Osteoblast (primary cell): ENCODE results near the gene PPP1R10. TPM values are rescaled to one million over a fixed set of nuclear protein-coding genes. Genes with fewer than 3 reads are reported as not detected.
A peak's percentile ranks its signal among the peaks of the same experiment; 100 is the strongest.

ENCODE experiments used
- DNase-seq: peaks from one replicate; pipeline ENCODE4 v3.0.0; 2011; ENCODE audit warnings: low spot score, mixed read lengths; ENCODE audit not compliant: insufficient read length; ENCODE audit errors: missing footprints
- H2AFZ ChIP-seq: 2 replicates; pipeline ENCODE4 v1.6.0; 2011; ENCODE audit warnings: mild to moderate bottlenecking, low read length
- H3K27ac ChIP-seq: 2 replicates; pipeline ENCODE4 v1.5.1; 2011; ENCODE audit warnings: mild to moderate bottlenecking, low read depth, low read length, moderate library complexity
- H3K27me3 ChIP-seq: 2 replicates; pipeline ENCODE4 v1.6.0; 2012; ENCODE audit warnings: mild to moderate bottlenecking, control low read depth, inconsistent platforms, low read length, moderate library complexity; ENCODE audit not compliant: insufficient read depth
- H3K36me3 ChIP-seq: 2 replicates; pipeline ENCODE4 v1.5.1; 2011; ENCODE audit warnings: mild to moderate bottlenecking, low read length, control low read depth, moderate library complexity; ENCODE audit not compliant: insufficient read depth
- H3K4me1 ChIP-seq: 2 replicates; pipeline ENCODE4 v1.5.1; 2011; ENCODE audit warnings: mild to moderate bottlenecking, low read length, control low read depth, moderate library complexity; ENCODE audit not compliant: insufficient read depth
- H3K4me2 ChIP-seq: 2 replicates; pipeline ENCODE4 v1.6.0; 2011; ENCODE audit warnings: mild to moderate bottlenecking, low read length; ENCODE audit not compliant: insufficient read depth
- H3K4me3 ChIP-seq: fragments of 200-600 bp; sonication (generic); 3 replicates; pipeline ENCODE4 v1.5.1; 2012; ENCODE audit warnings: mild to moderate bottlenecking, low read length, inconsistent platforms; ENCODE audit not compliant: insufficient read depth
- H3K79me2 ChIP-seq: 2 replicates; pipeline ENCODE4 v1.6.0; 2012; ENCODE audit warnings: mild to moderate bottlenecking, low read length, control low read depth, inconsistent platforms; ENCODE audit not compliant: insufficient read depth
- H3K9me3 ChIP-seq: 2 replicates; pipeline ENCODE4 v1.5.1; 2011; ENCODE audit warnings: low read depth, low read length, control low read depth
- H4K20me1 ChIP-seq: 2 replicates; pipeline ENCODE4 v1.6.0; 2012; ENCODE audit warnings: mild to moderate bottlenecking, low read length, control low read depth; ENCODE audit not compliant: insufficient read depth
- CTCF ChIP-seq: IDR thresholded peaks from 2 replicates; pipeline ENCODE4 v1.5.1; 2011; ENCODE audit warnings: mild to moderate bottlenecking, low read depth, low read length, moderate library complexity; ENCODE audit errors: extremely low read depth
- total RNA-seq: library from RNA; depleted of rRNA; stranded (reverse); fragments of >200 nt; gene quantifications from 2 replicates; pipeline ENCODE4 v1.2.3, GENCODE V29; 2012

The PPP1R10 gene
- total RNA-seq, 1 donor = 29.0 TPM

GRCh38 chr6:30571762-30572082 lies 45.3 kb downstream of the PPP1R10 start:
- Histone ChIP-seq H3K4me1 (peaks cover 23% of the 10 kb centered on the region), H3K4me3 (peak overlapping the region; percentile 99), H3K4me2 (peak overlapping the region; percentile 96), H3K27ac (peak overlapping the region; percentile 98), H2AFZ (peak overlapping the region; percentile 96), H3K79me2 (peaks cover 53% of the 10 kb centered on the region), H3K36me3 (peaks cover under 1% of the 10 kb centered on the region), H3K9me3 (no peaks in the 10 kb centered on the region), H3K27me3 (no peaks in the 10 kb centered on the region), H4K20me1 (peaks cover 41% of the 10 kb centered on the region)
- no peak for TF ChIP-seq CTCF
- no peak for DNase-seq

GRCh38 chr6:30571075-30571761 lies 45.8 kb downstream of the PPP1R10 start, which contains the start of gene ABCF1:
ABCF1 (plus strand) TSS chr6:30571442; CDS start chr6:30571488, 46 bp downstream.
- H3K4me1 ChIP-seq = peaks cover 23% of the 10 kb centered on the region

GRCh38 chr6:30570740-30571074 lies 46.3 kb downstream of the PPP1R10 start:
- no peak for TF ChIP-seq CTCF
- Histone ChIP-seq H3K4me1 (peaks cover 23% of the 10 kb centered on the region), H4K20me1 (peaks cover 37% of the 10 kb centered on the region), H3K9me3 (no peaks in the 10 kb centered on the region), H3K4me2 (peak overlapping the region; percentile 96), H3K36me3 (no peaks in the 10 kb centered on the region), H2AFZ (peak overlapping the region; percentile 98), H3K27ac (peak overlapping the region; percentile 98), H3K27me3 (no peaks in the 10 kb centered on the region), H3K79me2 (peaks cover 44% of the 10 kb centered on the region), H3K4me3 (peak overlapping the region; percentile 99)
- peak; percentile 82 for DNase-seq

More at GRCh38 chr6:30571075-30571761, 45.8 kb downstream of the PPP1R10 start, which contains the start of gene ABCF1:
- H3K4me3 ChIP-seq = peak within 1 kb of the TSS; percentile 99
- H3K27me3 ChIP-seq = no peaks in the 10 kb centered on the region
- peak within 1 kb of the TSS; percentile 98 for H3K27ac ChIP-seq
- H3K4me2 ChIP-seq = peak within 1 kb of the TSS; percentile 96
- peak within 1 kb of the TSS; percentile 98 for H2AFZ ChIP-seq
- H4K20me1 ChIP-seq = peaks cover 37% of the 10 kb centered on the region
- no peak for TF ChIP-seq CTCF
- H3K36me3 ChIP-seq = no peaks in the 10 kb centered on the region
- DNase-seq = peak; percentile 99
- no peaks in the 10 kb centered on the region for H3K9me3 ChIP-seq
- peaks cover 48% of the 10 kb centered on the region for H3K79me2 ChIP-seq

- peak overlapping the region; percentile 98 for H2AFZ ChIP-seq
Measured at GRCh38 chr6:30570263-30570662, 46.8 kb downstream of the PPP1R10 start.

More at GRCh38 chr6:30570263-30570662, 46.8 kb downstream of the PPP1R10 start:
- peak overlapping the region; percentile 99 for H3K4me3 ChIP-seq
- H4K20me1 ChIP-seq = peaks cover 32% of the 10 kb centered on the region
- H3K27me3 ChIP-seq = no peaks in the 10 kb centered on the region
- H3K36me3 ChIP-seq = no peaks in the 10 kb centered on the region
- H3K4me2 ChIP-seq = peak overlapping the region; percentile 96
- H3K27ac ChIP-seq = peak overlapping the region; percentile 98
- peak; percentile 10 for DNase-seq
- no peaks in the 10 kb centered on the region for H3K9me3 ChIP-seq
- peaks cover 40% of the 10 kb centered on the region for H3K79me2 ChIP-seq
- H3K4me1 ChIP-seq = peaks cover 23% of the 10 kb centered on the region
- TF ChIP-seq CTCF = no peak
